OCI-LY7 (cell line): ENCODE results near the gene KBTBD4. TPM values are rescaled to one million over a fixed set of nuclear protein-coding genes. Genes with fewer than 3 reads are reported as not detected.
"Not testable (repeated sequence)": the region's sequence is repeated elsewhere in the genome, so short reads cannot be mapped to it uniquely, and the experiment has no call there.

ENCODE experiments used
- BruUV-seq: library from RNA; stranded (reverse); fragments of 400-500 nt; replicated peaks from 2 replicates; lab custom pipeline; 2021; lab: Mats Ljungman, UMichigan
- CTCF ChIA-PET: fragments of 300-600 bp; sonication (Branson Sonifier 250); formaldehyde crosslinking; loops from one replicate; lab custom pipeline; 2022; ENCODE audit warnings: antibody characterized with exemption; ENCODE audit not compliant: unreplicated experiment; lab: Charles Lee
- POLR2A ChIA-PET: fragments of 300-600 bp; sonication (Branson Sonifier 250); formaldehyde crosslinking; loops from one replicate; lab custom pipeline; 2022; ENCODE audit warnings: antibody characterized with exemption; lab: Charles Lee
- DNase-seq: peaks from one replicate; pipeline ENCODE4 v3.0.0-alpha.2; 2015; ENCODE audit warnings: low spot score
- H2AFZ ChIP-seq: fragments of 200-600 bp; sonication (generic), shearing (Covaris generic); 2 replicates; pipeline ENCODE4 v1.6.1; 2014; ENCODE audit warnings: mild to moderate bottlenecking, antibody characterized with exemption, low read length, moderate library complexity
- H3K27ac ChIP-seq: fragments of 200-600 bp; sonication (generic); 2 replicates; pipeline ENCODE4 v1.5.1; 2014; ENCODE audit warnings: mixed run types, low read depth, mild to moderate bottlenecking, moderate library complexity, low read length, inconsistent platforms; ENCODE audit not compliant: poor library complexity, severe bottlenecking
- H3K36me3 ChIP-seq: fragments of 200-600 bp; sonication (generic); 2 replicates; pipeline ENCODE4 v1.6.1; 2014; ENCODE audit warnings: mild to moderate bottlenecking, antibody characterized with exemption, low read length, moderate library complexity, mixed read lengths; ENCODE audit not compliant: insufficient read depth
- H3K4me1 ChIP-seq: fragments of 200-600 bp; sonication (generic); 2 replicates; pipeline ENCODE4 v1.5.1; 2014; ENCODE audit warnings: mild to moderate bottlenecking, low read length; ENCODE audit not compliant: insufficient read depth, poor library complexity, severe bottlenecking
- H3K4me2 ChIP-seq: fragments of 200-600 bp; sonication (generic); 2 replicates; pipeline ENCODE4 v1.6.1; 2014; ENCODE audit warnings: mild to moderate bottlenecking, low read length
- H3K4me3 ChIP-seq: fragments of 200-600 bp; sonication (generic); 2 replicates; pipeline ENCODE4 v1.5.1; 2014; ENCODE audit warnings: mild to moderate bottlenecking, low read depth, low read length; ENCODE audit not compliant: poor library complexity, severe bottlenecking
- H3K79me2 ChIP-seq: fragments of 200-600 bp; sonication (generic); 2 replicates; pipeline ENCODE4 v1.6.1; 2016; ENCODE audit warnings: low read depth, mild to moderate bottlenecking, low read length, moderate library complexity, mixed read lengths; ENCODE audit not compliant: insufficient read depth
- H3K9me2 ChIP-seq: fragments of 200-600 bp; sonication (generic); 2 replicates; pipeline ENCODE4 v1.6.1; 2016; ENCODE audit warnings: mild to moderate bottlenecking, low read length, mixed read lengths; ENCODE audit not compliant: insufficient read depth
- H3K9me3 ChIP-seq: fragments of 200-600 bp; sonication (generic); 2 replicates; pipeline ENCODE4 v1.6.1; 2014; ENCODE audit warnings: mild to moderate bottlenecking, mixed run types, low read length, mixed read lengths
- H4K20me1 ChIP-seq: fragments of 200-600 bp; sonication (generic); 2 replicates; pipeline ENCODE4 v1.6.1; 2014; ENCODE audit warnings: mild to moderate bottlenecking, antibody characterized with exemption, low read length, moderate library complexity, mixed read lengths; ENCODE audit not compliant: insufficient read depth
- CTCF ChIP-seq: fragments of 200-600 bp; sonication (generic); conservative IDR thresholded peaks from 2 replicates; pipeline ENCODE4 v1.5.1; 2014; ENCODE audit warnings: mild to moderate bottlenecking, antibody characterized with exemption, low read length, moderate library complexity, mixed read lengths
- EZH2phosphoT487 ChIP-seq: fragments of 200-600 bp; sonication (generic); IDR thresholded peaks from 2 replicates; pipeline ENCODE4 v1.6.1; 2018; ENCODE audit warnings: low read depth, borderline replicate concordance, mild to moderate bottlenecking, mixed run types, antibody characterized with exemption, low read length, moderate library complexity, mixed read lengths
- intact Hi-C: fragments of 100-400 bp; cut with micrococcal nuclease; formaldehyde crosslinking; loops from one replicate; pipeline ENCODE4 v1.10.0; 2022; ENCODE audit not compliant: unreplicated experiment
- total RNA-seq, 2 experiments: library from RNA; depleted of rRNA in 1 of 2; stranded (reverse); fragments of >200 nt in 1 of 2; shearing (Covaris generic) in 1 of 2; gene quantifications; 2 replicates each; pipeline ENCODE4 v1.2.3, GENCODE V29; 2014 to 2022

KBTBD4 gene
- total RNA-seq, 2 experiments from 2014 or later = 18.4 to 25.2 TPM

DNA sequence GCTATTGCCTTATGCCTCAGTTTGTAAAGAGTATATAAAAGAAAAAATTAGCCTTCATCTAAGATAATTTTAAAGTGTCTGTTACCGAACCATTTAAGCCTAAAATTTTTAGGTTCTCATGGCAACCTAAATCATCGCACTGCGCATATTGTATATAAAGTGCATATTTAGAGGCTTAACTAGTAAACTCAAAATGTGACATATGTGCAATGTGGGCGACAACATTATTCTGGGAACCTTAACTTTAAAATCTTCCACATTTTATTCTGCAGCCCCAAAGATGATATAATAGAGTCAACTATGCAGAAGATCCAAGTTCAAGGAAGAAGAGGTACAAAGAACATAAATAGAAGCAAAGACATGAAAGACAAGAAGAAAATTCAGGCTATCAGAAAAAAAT, 48.8 kb downstream of the KBTBD4 start:
- DNase-seq = no peak
- POLR2A ChIA-PET = interaction anchor here (0.6 kb wide), 1 partner anchor 176 kb away, joined by 3 read pairs; no protein-coding TSS in a partner anchor
- TF ChIP-seq CTCF = no peak
- no peak for TF ChIP-seq EZH2phosphoT487
- intact Hi-C loops = no loop called here
- Histone ChIP-seq H3K36me3 (peaks cover 57% of the 10 kb centered on the region; the same call in 1 of the 2 replicates), H2AFZ (no peak overlapping the region), H3K79me2 (peaks cover 98% of the 10 kb centered on the region), H3K9me3 (no peaks in the 10 kb centered on the region), H3K27ac (no peak overlapping the region), H3K4me3 (no peak overlapping the region), H4K20me1 (peaks cover 18% of the 10 kb centered on the region; the same call in 1 of the 2 replicates), H3K9me2 (no peaks in the 10 kb centered on the region), H3K4me2 (no peak overlapping the region), H3K4me1 (peaks cover 7% of the 10 kb centered on the region)
- BruUV-seq = no TSS peak
- CTCF ChIA-PET = no interaction called here

- Histone ChIP-seq H3K79me2 (peaks cover 98% of the 10 kb centered on the region), H3K27ac (no peak overlapping the region), H3K4me1 (peaks cover 27% of the 10 kb centered on the region), H3K36me3 (peaks cover 42% of the 10 kb centered on the region; the same call in 1 of the 2 replicates), H4K20me1 (peaks cover 29% of the 10 kb centered on the region), H3K9me2 (no peaks in the 10 kb centered on the region), H3K4me2 (no peak overlapping the region), H3K4me3 (no peak overlapping the region), H3K9me3 (no peaks in the 10 kb centered on the region), H2AFZ (no peak overlapping the region)
- intact Hi-C loops = no loop called here
- CTCF ChIA-PET = no interaction called here
- BruUV-seq = no TSS peak
- TF ChIP-seq CTCF (no peak), EZH2phosphoT487 (no peak)
- POLR2A ChIA-PET = interaction anchor here (1.8 kb wide), 1 partner anchor 13 kb away, joined by 4 read pairs; no protein-coding TSS in a partner anchor
- no peak for DNase-seq
Measured at GRCh38 chr11:47527186-47527585, 51.6 kb downstream of the KBTBD4 start.

DNA sequence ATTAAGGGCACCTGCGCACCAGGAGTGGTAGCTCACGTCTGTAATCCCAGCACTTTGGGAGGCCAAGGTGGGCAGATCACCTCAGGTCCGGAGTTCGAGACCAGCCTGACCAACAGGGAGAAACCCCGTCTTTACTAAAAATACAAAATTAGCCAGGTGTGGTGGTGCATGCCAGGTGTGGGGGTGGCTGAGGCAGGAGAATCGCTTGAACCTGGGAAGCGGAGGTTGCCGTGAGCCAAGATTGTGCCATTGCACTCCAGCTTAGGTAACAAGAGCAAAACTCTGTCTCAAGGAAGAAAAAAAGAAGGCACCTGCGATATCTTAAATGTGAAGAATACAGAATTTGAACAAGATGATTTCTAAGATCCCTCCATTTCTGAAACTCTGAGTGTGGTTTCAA, 52.7 kb downstream of the KBTBD4 start:
- Histone ChIP-seq H3K4me1 (peaks cover 27% of the 10 kb centered on the region), H3K36me3 (peaks cover 41% of the 10 kb centered on the region; the same call in 1 of the 2 replicates), H4K20me1 (peaks cover 32% of the 10 kb centered on the region), H3K79me2 (peaks cover 98% of the 10 kb centered on the region)
- CTCF ChIA-PET, DNase-seq, H3K4me3 ChIP-seq, H2AFZ ChIP-seq, BruUV-seq, H3K9me3 ChIP-seq, intact Hi-C loops, H3K4me2 ChIP-seq, H3K27ac ChIP-seq, H3K9me2 ChIP-seq: not testable (repeated sequence)
- POLR2A ChIA-PET = interaction anchor here (0.7 to 0.9 kb wide), 2 partner anchors 39 to 312 kb away, joined by 4 to 6 read pairs; no protein-coding TSS in a partner anchor
